MM.1S (cell line): ENCODE data around the gene WDR81.
A peak's percentile ranks its signal among the peaks of the same experiment; 100 is the strongest.

ENCODE experiments used
- DNase-seq: peaks from one replicate; pipeline ENCODE4 v3.0.0-alpha.2; 2015
- H2AFZ ChIP-seq: fragments of 300-600 bp; sonication (generic); 2 replicates; pipeline ENCODE4 v1.6.0; 2016; ENCODE audit warnings: antibody characterized with exemption, low read length
- H3F3A ChIP-seq: fragments of 300-600 bp; sonication (generic); 2 replicates; pipeline ENCODE4 v1.6.1; 2016; ENCODE audit warnings: mild to moderate bottlenecking, antibody characterized with exemption, low read length, moderate library complexity, mixed read lengths; ENCODE audit not compliant: insufficient read depth
- H3K27ac ChIP-seq: fragments of 300-600 bp; sonication (generic); 2 replicates; pipeline ENCODE4 v1.5.1; 2016; ENCODE audit warnings: mild to moderate bottlenecking, low read length
- H3K27me3 ChIP-seq: fragments of 300-600 bp; sonication (generic); replicated peaks from 2 replicates; pipeline ENCODE4 v1.6.0; 2016; ENCODE audit warnings: low read length; ENCODE audit not compliant: insufficient read depth
- H3K36me3 ChIP-seq: fragments of 300-600 bp; sonication (generic); replicated peaks from 2 replicates; pipeline ENCODE4 v1.6.1; 2016; ENCODE audit warnings: mild to moderate bottlenecking, low read length, mixed read lengths; ENCODE audit not compliant: insufficient read depth
- H3K4me1 ChIP-seq: fragments of 300-600 bp; sonication (generic); 2 replicates; pipeline ENCODE4 v1.6.1; 2016; ENCODE audit warnings: low read length, mixed read lengths
- H3K4me2 ChIP-seq: fragments of 300-600 bp; sonication (generic); 2 replicates; pipeline ENCODE4 v1.6.0; 2016; ENCODE audit warnings: low read depth, low read length
- H3K4me3 ChIP-seq: fragments of 300-600 bp; sonication (generic); 2 replicates; pipeline ENCODE4 v1.5.1; 2016; ENCODE audit warnings: low read length, mixed read lengths
- H3K79me2 ChIP-seq: fragments of 300-600 bp; sonication (generic); 2 replicates; pipeline ENCODE4 v1.6.1; 2016; ENCODE audit warnings: mixed run types, low read length, mixed read lengths
- H3K9ac ChIP-seq: fragments of 300-600 bp; sonication (generic); 2 replicates; pipeline ENCODE4 v1.6.1; 2016; ENCODE audit warnings: low read length, mixed read lengths
- H3K9me2 ChIP-seq: fragments of 300-600 bp; sonication (generic); replicated peaks from 2 replicates; pipeline ENCODE4 v1.6.1; 2016; ENCODE audit warnings: mild to moderate bottlenecking, low read length, mixed read lengths; ENCODE audit not compliant: insufficient read depth
- H3K9me3 ChIP-seq: fragments of 300-600 bp; sonication (generic); replicated peaks from 2 replicates; pipeline ENCODE4 v1.6.1; 2016; ENCODE audit warnings: mild to moderate bottlenecking, low read length, mixed read lengths; ENCODE audit not compliant: insufficient read depth
- H4K20me1 ChIP-seq: fragments of 300-600 bp; sonication (generic); 2 replicates; pipeline ENCODE4 v1.6.1; 2016; ENCODE audit warnings: mild to moderate bottlenecking, low read length, moderate library complexity, mixed read lengths; ENCODE audit not compliant: insufficient read depth
- EZH2 ChIP-seq: fragments of 300-600 bp; sonication (generic); optimal IDR thresholded peaks from 2 replicates; pipeline ENCODE3; 2017; ENCODE audit warnings: low read depth, mild to moderate bottlenecking, antibody characterized with exemption, low read length, mixed read lengths
- EZH2phosphoT487 ChIP-seq: fragments of 300-600 bp; sonication (generic); IDR thresholded peaks from 2 replicates; pipeline ENCODE4 v1.6.1; 2018; ENCODE audit warnings: antibody characterized with exemption, low read length
- TF ChIP-seq, protein P1 (sequence below): fragments of 300-600 bp; sonication (generic); IDR thresholded peaks from 2 replicates; pipeline ENCODE4 v1.5.1; 2016; ENCODE audit warnings: antibody characterized with exemption, low read length, mixed read lengths

Gene WDR81

DNA sequence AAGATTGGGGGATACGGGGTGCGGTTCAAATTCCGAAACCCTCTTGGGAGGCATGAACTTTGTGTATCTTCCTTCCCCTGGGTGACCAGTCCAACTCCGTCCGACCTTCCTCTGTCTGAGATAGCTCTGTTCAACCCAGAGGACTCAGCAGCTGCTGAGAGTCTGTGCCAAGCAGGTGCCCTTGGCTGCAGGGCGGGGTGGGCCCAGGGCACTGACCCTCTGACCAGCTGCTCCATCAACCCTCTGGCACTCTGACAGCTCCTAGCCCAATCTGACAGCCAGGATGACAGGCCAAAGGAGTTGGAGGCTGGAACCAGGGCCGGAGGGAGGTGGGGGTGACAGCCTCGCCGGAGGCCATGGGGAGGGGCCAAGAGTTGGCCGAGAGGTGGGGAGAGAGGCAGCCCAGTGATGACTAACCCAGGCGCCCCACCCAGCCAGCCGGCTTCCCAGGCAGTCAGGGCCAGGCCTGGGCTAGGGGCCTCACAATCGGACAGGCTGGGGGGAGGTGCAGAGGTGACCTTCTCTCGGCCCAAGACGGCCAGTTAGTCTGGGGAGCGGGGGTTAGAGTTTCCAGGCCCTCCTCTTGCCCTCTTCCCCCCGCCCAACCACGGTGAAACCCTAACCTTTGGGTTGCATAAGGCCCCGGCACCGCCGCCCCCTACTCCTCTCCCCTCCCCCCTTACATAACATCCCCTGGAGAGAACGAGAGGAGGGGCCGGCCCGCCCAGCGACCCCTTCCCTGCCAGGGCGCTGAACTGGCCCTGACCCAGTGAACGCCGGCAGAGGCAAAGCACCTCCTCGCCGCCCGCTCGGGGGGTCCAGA is 9.3 kb upstream of the WDR81 start:
- Histone ChIP-seq H3K9me2 (no peaks in the 10 kb centered on the region), H3K27ac (no peak overlapping the region), H4K20me1 (no peaks in the 10 kb centered on the region), H3K36me3 (no peaks in the 10 kb centered on the region), H3K4me1 (no peaks in the 10 kb centered on the region; the same call in 1 of the 2 replicates), H2AFZ (no peak overlapping the region; the same call in 1 of the 2 replicates), H3K27me3 (no peaks in the 10 kb centered on the region; the same call in 1 of the 2 replicates), H3K4me3 (peak overlapping the region; percentile 91), H3K9me3 (no peaks in the 10 kb centered on the region), H3K4me2 (peak overlapping the region; percentile 86), H3K9ac (peak overlapping the region; percentile 72), H3K79me2 (peaks cover 7% of the 10 kb centered on the region; the same call in 1 of the 2 replicates), H3F3A (peaks cover 4% of the 10 kb centered on the region)
- no peak for DNase-seq
- TF ChIP-seq, protein P1, sequence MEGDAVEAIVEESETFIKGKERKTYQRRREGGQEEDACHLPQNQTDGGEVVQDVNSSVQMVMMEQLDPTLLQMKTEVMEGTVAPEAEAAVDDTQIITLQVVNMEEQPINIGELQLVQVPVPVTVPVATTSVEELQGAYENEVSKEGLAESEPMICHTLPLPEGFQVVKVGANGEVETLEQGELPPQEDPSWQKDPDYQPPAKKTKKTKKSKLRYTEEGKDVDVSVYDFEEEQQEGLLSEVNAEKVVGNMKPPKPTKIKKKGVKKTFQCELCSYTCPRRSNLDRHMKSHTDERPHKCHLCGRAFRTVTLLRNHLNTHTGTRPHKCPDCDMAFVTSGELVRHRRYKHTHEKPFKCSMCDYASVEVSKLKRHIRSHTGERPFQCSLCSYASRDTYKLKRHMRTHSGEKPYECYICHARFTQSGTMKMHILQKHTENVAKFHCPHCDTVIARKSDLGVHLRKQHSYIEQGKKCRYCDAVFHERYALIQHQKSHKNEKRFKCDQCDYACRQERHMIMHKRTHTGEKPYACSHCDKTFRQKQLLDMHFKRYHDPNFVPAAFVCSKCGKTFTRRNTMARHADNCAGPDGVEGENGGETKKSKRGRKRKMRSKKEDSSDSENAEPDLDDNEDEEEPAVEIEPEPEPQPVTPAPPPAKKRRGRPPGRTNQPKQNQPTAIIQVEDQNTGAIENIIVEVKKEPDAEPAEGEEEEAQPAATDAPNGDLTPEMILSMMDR, result no peak
- TF ChIP-seq EZH2 (no peak), EZH2phosphoT487 (no peak)

DNA sequence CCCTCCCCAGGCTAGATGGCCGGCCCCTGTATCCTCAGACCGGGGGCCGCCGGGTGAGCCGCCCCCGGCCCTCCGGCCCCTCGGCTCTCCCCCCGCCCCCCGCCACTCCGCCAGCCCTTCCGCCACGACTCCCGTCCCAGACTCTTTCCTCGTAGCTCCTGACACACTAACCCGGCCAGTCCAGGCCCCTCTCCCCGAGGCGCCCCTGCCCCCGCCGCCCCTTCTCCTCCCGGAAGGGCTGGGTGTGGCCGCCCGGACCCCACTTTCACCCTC is 8.8 kb upstream of the WDR81 start:
- H3K79me2 ChIP-seq, result peaks cover 7% of the 10 kb centered on the region; the same call in 1 of the 2 replicates
- no peaks in the 10 kb centered on the region for H3K9me2 ChIP-seq
- H3K36me3 ChIP-seq, result no peaks in the 10 kb centered on the region
- DNase-seq, result no peak
- H3K4me1 ChIP-seq, result no peaks in the 10 kb centered on the region; the same call in 1 of the 2 replicates
- peak overlapping the region; percentile 72 for H3K9ac ChIP-seq
- TF ChIP-seq EZH2, result no peak
- TF ChIP-seq, protein P1, result no peak
- no peak for TF ChIP-seq EZH2phosphoT487
- no peaks in the 10 kb centered on the region for H3K9me3 ChIP-seq
- no peaks in the 10 kb centered on the region for H4K20me1 ChIP-seq
- peak overlapping the region; percentile 91 for H3K4me3 ChIP-seq
- H3K27me3 ChIP-seq, result no peaks in the 10 kb centered on the region
- H3K27ac ChIP-seq, result peak overlapping the region; percentile 26; the same call in 1 of the 2 replicates
- H2AFZ ChIP-seq, result peak overlapping the region; percentile 72
- H3K4me2 ChIP-seq, result peak overlapping the region; percentile 86
- H3F3A ChIP-seq, result peaks cover 4% of the 10 kb centered on the region

DNA sequence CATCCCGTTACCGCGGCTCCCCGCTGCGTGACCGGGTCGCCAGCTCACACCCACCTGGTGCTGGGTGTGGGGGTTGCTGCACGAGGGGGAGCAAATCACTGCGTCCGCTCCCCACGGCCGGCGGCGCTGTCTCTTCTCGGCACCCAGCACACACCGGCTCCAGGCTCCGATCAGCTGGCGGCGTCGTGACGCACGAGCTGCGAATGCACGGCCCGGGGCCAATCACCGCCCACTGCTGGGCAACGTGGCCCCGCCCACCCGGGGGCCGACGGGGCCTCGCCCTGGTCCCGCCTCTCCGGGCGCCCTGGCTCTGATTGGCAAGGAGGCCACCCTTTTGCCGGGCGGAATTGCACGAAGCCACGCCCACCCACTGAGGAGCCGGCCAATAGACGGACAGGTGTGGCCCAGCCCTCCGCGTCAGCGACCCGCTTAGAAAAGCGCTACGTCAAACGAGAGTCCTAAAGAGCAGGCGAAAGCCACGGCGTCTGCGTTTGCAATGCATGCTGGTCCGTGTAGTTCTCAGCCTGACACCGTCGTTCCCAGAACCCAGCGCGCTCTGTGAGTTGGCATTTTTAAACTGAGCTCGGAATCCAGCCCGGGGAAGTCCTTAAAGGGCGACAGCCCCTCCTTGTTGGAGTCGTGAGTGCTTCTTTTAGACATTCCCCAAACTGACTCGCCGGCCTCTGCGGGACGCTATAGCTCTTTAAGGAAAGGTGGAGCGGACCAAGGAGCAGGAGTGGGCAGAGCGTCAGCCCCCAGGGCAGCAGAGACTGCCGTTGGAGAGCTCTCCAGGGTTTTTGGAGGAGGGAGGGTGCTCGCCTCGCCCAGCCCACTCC is 8.2 kb upstream of the WDR81 start:
- Histone ChIP-seq H3F3A (peaks cover 4% of the 10 kb centered on the region), H3K27ac (peak overlapping the region; percentile 93), H4K20me1 (no peaks in the 10 kb centered on the region), H3K9me2 (no peaks in the 10 kb centered on the region), H3K4me1 (no peaks in the 10 kb centered on the region; the same call in 1 of the 2 replicates), H3K9me3 (no peaks in the 10 kb centered on the region), H3K9ac (peak overlapping the region; percentile 91), H2AFZ (peak overlapping the region; percentile 72), H3K79me2 (peaks cover 7% of the 10 kb centered on the region; the same call in 1 of the 2 replicates), H3K36me3 (no peaks in the 10 kb centered on the region), H3K27me3 (no peaks in the 10 kb centered on the region), H3K4me3 (peak overlapping the region; percentile 91), H3K4me2 (peak overlapping the region; percentile 92)
- peak; percentile 100 for DNase-seq
- TF ChIP-seq EZH2, result no peak
- TF ChIP-seq, protein P1, result no peak; the same call in 1 of the 2 replicates
